ES-I3 (cell line): Measurements from ENCODE around the gene VSTM4.

Experiments
- H3K36me3 ChIP-seq: 2 replicates; pipeline ENCODE4 v1.6.1; 2013; ENCODE audit warnings: mild to moderate bottlenecking, low read length, control low read depth, moderate library complexity; ENCODE audit not compliant: insufficient read depth
- H3K4me1 ChIP-seq: 2 replicates; pipeline ENCODE4 v1.6.1; 2013; ENCODE audit warnings: mild to moderate bottlenecking, control low read depth, low read length; ENCODE audit not compliant: insufficient read depth
- H3K9ac ChIP-seq: 2 replicates; pipeline ENCODE4 v1.6.1; 2013; ENCODE audit warnings: low read depth, mild to moderate bottlenecking, low read length, moderate library complexity
- H3K9me3 ChIP-seq: 2 replicates; pipeline ENCODE4 v1.6.1; 2013; ENCODE audit warnings: mild to moderate bottlenecking, low read length, moderate library complexity; ENCODE audit not compliant: control insufficient read depth, insufficient read depth

Gene VSTM4

GRCh38 chr10:49001870-49002672 lies 113.3 kb downstream of the VSTM4 start:
- no peaks in the 10 kb centered on the region for H3K9me3 ChIP-seq
- no peaks in the 10 kb centered on the region for H3K36me3 ChIP-seq
- H3K9ac ChIP-seq, result no peak overlapping the region
- no peaks in the 10 kb centered on the region for H3K4me1 ChIP-seq

DNA sequence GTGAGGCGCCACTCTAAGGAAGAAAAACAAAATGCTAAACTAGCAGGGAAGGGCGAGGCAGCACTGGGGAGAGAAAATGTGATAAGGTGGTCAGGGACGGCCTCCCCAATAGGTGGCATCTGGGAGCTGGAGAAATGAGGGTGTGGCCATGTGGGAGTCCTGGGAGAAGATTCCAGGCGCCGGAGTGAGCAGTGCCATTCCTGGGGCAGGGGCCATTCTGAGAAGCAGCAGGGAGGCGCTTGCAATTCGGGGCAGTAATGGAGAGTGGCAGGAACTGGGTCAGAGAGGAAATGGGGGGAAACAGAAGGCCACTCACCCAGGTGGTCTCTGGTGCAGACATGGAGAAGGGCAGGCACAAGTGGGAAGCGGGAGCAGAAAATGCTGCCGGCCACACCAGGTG lies 113.9 kb downstream of the VSTM4 start:
- H3K9me3 ChIP-seq, result no peaks in the 10 kb centered on the region
- no peaks in the 10 kb centered on the region for H3K36me3 ChIP-seq
- H3K4me1 ChIP-seq, result no peaks in the 10 kb centered on the region
- H3K9ac ChIP-seq, result no peak overlapping the region

DNA sequence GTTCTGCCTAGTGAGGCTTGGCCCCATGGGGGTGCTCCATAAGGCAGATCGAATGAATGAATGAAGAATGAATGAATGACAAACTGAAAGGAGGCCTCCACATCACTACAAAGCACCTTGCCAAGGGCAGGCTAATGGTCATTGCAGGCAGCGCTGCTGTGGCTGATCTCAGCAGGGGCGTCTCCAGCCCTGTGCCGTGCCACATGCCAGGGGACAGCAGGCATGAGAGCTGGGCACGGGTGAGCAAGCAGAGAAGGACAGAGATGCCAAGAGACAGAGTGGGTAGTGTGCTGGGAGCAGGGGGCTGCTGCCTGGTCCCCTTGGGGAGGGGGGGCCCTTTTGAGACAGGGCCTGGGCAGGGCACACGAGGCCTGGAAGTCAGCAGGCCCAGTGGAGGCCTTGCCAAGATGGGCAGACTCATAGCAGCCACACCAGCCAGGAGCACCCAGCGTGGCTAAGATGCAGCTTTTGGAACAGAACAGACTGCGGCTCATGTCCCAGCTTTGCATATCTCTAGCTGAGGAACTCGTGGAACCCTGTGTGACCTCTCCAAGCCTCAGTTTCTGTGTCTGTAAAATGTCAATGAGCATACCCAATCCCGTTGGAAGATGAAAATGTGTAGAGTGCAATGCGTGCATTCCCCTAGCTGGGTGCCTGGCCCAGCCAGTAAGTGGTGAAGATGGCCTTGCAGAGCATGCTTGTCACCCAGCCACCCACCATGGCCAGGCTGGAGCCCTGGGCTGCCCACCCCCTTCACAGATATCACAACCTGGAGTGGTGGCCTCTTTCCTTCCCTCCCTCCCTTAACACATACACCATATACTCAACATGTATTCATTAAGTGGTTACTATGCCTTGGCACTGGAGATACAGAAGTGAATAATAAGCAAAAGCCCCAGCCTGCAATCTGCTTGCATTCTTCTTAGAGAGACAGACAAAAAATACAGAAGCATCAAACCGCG lies 114.6 kb downstream of the VSTM4 start:
- no peak overlapping the region for H3K9ac ChIP-seq
- H3K9me3 ChIP-seq, result no peaks in the 10 kb centered on the region
- H3K4me1 ChIP-seq, result no peaks in the 10 kb centered on the region
- H3K36me3 ChIP-seq, result no peaks in the 10 kb centered on the region

DNA sequence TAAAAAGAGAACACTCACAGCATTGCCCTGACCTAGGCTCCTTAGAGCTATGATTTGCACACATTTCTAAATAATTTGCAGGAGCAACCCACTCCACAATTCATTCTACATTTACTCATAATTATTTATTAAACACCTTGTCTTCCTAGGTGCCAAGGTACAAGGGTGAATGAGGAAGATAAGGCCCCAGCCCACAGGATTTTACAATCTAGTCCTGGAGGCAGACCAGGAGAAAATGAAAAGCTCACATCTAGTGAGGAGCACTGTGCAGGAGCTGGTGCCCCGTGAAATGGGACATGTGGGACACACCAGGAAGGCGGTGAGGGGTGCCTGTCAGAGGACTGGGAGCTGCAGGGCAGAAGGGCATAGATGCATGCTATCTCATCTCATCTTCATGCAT lies 116.0 kb downstream of the VSTM4 start:
- H3K9ac ChIP-seq, result no peak overlapping the region
- H3K9me3 ChIP-seq, result no peaks in the 10 kb centered on the region
- H3K4me1 ChIP-seq, result no peaks in the 10 kb centered on the region
- no peaks in the 10 kb centered on the region for H3K36me3 ChIP-seq

DNA sequence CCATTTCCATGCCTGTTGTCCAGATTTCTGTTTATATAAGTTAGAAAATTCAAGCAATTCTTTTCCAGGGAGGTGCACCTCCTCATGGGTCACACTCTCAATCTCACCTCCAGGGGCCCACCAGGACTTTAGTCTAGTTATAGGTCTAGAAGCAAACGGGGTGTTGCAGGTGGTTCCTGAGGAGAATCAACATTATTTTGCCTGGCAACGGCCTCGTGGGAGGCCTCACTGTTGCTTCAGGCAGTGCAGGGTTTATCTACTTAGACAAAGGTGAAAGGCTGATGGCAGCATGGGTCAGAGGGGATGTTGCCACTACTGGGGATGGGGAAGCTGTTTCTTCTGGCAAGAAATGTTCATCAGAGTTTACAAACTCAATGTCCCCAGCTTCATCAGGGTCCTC lies 119.0 kb downstream of the VSTM4 start:
- no peak overlapping the region for H3K9ac ChIP-seq
- no peaks in the 10 kb centered on the region for H3K36me3 ChIP-seq
- H3K9me3 ChIP-seq, result no peaks in the 10 kb centered on the region
- no peaks in the 10 kb centered on the region for H3K4me1 ChIP-seq

GRCh38 chr10:48993627-48994026 lies 121.7 kb downstream of the VSTM4 start:
- no peaks in the 10 kb centered on the region for H3K4me1 ChIP-seq
- H3K9ac ChIP-seq, result no peak overlapping the region
- no peaks in the 10 kb centered on the region for H3K36me3 ChIP-seq
- H3K9me3 ChIP-seq, result no peaks in the 10 kb centered on the region

GRCh38 chr10:48990226-48990625 lies 125.1 kb downstream of the VSTM4 start:
- Histone ChIP-seq H3K9ac (no peak overlapping the region), H3K4me1 (no peaks in the 10 kb centered on the region), H3K36me3 (no peaks in the 10 kb centered on the region), H3K9me3 (no peaks in the 10 kb centered on the region)

- Histone ChIP-seq H3K9ac (no peak overlapping the region), H3K36me3 (no peaks in the 10 kb centered on the region)
Observed at GRCh38 chr10:48985621-48986158, 129.6 kb downstream of the VSTM4 start.

GRCh38 chr10:48983648-48984351 lies 131.5 kb downstream of the VSTM4 start:
- no peaks in the 10 kb centered on the region for H3K9me3 ChIP-seq
- no peak overlapping the region for H3K9ac ChIP-seq
- H3K36me3 ChIP-seq, result no peaks in the 10 kb centered on the region
- 0 out of 2 replicates have a peak, but pooled peaks cover 4% of the 10 kb centered on the region for H3K4me1 ChIP-seq

More at GRCh38 chr10:48985621-48986158, 129.6 kb downstream of the VSTM4 start:
- Histone ChIP-seq H3K4me1 (0 out of 2 replicates have a peak, but pooled peaks cover 4% of the 10 kb centered on the region), H3K9me3 (no peaks in the 10 kb centered on the region)

- no peaks in the 10 kb centered on the region for H3K36me3 ChIP-seq
- H3K9me3 ChIP-seq, result no peaks in the 10 kb centered on the region
- no peak overlapping the region for H3K9ac ChIP-seq
- H3K4me1 ChIP-seq, result 0 out of 2 replicates have a peak, but pooled peaks cover 4% of the 10 kb centered on the region
Observed at GRCh38 chr10:48982584-48982983, 132.7 kb downstream of the VSTM4 start.

DNA sequence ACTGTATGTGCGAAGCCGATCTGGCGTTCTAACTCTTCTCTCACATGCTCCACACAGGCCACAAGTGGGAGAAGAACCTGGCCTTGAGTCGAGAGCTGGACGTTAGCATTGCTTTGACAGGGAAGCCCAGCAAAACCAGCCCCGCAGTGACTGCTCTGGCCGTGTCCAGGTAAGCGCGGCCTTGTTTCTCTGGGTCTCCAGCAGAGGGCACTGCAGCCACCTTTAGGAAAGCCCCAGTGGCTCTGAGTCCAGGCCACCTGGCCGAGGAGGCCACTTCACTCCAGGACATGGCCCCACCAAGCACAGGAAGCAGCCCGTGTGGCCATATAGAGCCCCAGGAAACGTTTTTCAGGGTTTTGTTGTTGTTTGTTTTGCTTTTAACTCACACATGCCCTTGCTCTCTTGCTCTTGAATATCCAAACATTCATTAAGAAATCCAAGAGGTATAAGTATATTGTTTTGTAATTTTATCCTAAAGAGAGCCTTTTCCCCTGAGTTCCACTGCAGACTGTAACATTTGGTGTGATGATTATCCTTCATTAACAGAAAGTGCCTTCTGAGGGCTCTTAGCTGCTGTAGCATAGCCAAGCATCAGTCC lies 133.9 kb downstream of the VSTM4 start:
- H3K36me3 ChIP-seq, result no peaks in the 10 kb centered on the region
- 0 out of 2 replicates have a peak, but pooled peaks cover 4% of the 10 kb centered on the region for H3K4me1 ChIP-seq
- no peaks in the 10 kb centered on the region for H3K9me3 ChIP-seq
- no peak overlapping the region for H3K9ac ChIP-seq

- H3K36me3 ChIP-seq, result no peaks in the 10 kb centered on the region
- 0 out of 2 replicates have a peak, but pooled peaks cover 4% of the 10 kb centered on the region for H3K4me1 ChIP-seq
- no peak overlapping the region for H3K9ac ChIP-seq
- H3K9me3 ChIP-seq, result no peaks in the 10 kb centered on the region
Observed at GRCh38 chr10:48978318-48978717, 137.0 kb downstream of the VSTM4 start.

DNA sequence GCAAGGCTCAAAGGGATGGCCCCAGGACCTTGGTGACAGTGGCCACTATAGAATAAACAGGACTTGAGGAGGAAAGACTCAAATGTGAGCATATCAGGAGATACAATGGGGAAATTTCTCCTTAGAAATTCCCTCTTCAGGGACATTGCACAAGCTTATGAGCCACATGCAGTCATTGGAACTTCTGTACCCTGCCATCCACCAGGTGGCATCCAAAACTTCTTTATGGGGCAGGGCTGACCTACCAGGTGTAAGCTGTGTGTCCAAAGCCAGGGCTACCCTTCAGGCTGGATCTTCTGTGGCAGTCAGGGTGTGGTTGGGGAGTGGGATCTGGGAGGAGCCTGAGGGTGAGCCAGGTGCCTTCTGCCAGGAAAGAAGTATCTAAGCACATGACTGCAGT lies 139.1 kb downstream of the VSTM4 start:
- H3K36me3 ChIP-seq, result no peaks in the 10 kb centered on the region
- H3K9me3 ChIP-seq, result no peaks in the 10 kb centered on the region
- no peak overlapping the region for H3K9ac ChIP-seq
- no peaks in the 10 kb centered on the region for H3K4me1 ChIP-seq
